G401.6 (cell line): Measurements from ENCODE around the gene P3H2.
A peak's percentile ranks its signal among the peaks of the same experiment; 100 is the strongest.
"Not testable (repeated sequence)": the region's sequence is repeated elsewhere in the genome, so short reads cannot be mapped to it uniquely, and the experiment has no call there.

Experiments
- FAIRE-seq: peaks from 2 replicates; lab custom pipeline; 2012; peaks lifted over from hg19 to GRCh38; lab: Jason Lieb, UNC

Gene P3H2

GRCh38 chr3:189978753-189979152 is 141.9 kb downstream of the P3H2 start:
- no peak for FAIRE-seq

GRCh38 chr3:189977174-189977573 is 143.5 kb downstream of the P3H2 start:
- no peak for FAIRE-seq

- FAIRE-seq: no peak
These were observed 145.2 kb downstream of the P3H2 start for GRCh38 chr3:189975391-189975990.

GRCh38 chr3:189974359-189974758 is 146.3 kb downstream of the P3H2 start:
- FAIRE-seq: no peak

GRCh38 chr3:189967254-189967865 is 153.3 kb downstream of the P3H2 start:
- FAIRE-seq: peak; percentile 98

- FAIRE-seq: no peak
These were observed 153.9 kb downstream of the P3H2 start for GRCh38 chr3:189966843-189967242.

GRCh38 chr3:189964623-189965332 is 155.9 kb downstream of the P3H2 start:
- no peak for FAIRE-seq

- no peak for FAIRE-seq
These were observed 158.2 kb downstream of the P3H2 start for GRCh38 chr3:189962466-189962865.

GRCh38 chr3:189961522-189962161 is 159.1 kb downstream of the P3H2 start:
- FAIRE-seq: peak; percentile 97

- not testable (repeated sequence) for FAIRE-seq
These were observed 159.6 kb downstream of the P3H2 start for GRCh38 chr3:189961086-189961485.

GRCh38 chr3:189954733-189955665 is 165.7 kb downstream of the P3H2 start:
- no peak for FAIRE-seq

GRCh38 chr3:189953551-189953950 is 167.1 kb downstream of the P3H2 start:
- no peak for FAIRE-seq

- no peak for FAIRE-seq
These were observed 168.4 kb downstream of the P3H2 start for GRCh38 chr3:189952272-189952671.

- FAIRE-seq: no peak
These were observed 170.4 kb downstream of the P3H2 start for GRCh38 chr3:189950258-189950657.

GRCh38 chr3:189949580-189949979 is 171.1 kb downstream of the P3H2 start:
- no peak for FAIRE-seq

GRCh38 chr3:189948724-189949045 is 172.0 kb downstream of the P3H2 start:
- FAIRE-seq: no peak

GRCh38 chr3:189947948-189948723 is 172.6 kb downstream of the P3H2 start:
- peak; percentile 89 for FAIRE-seq

GRCh38 chr3:189947068-189947467 is 173.6 kb downstream of the P3H2 start:
- FAIRE-seq: no peak

GRCh38 chr3:189945935-189946709 is 174.6 kb downstream of the P3H2 start:
- no peak for FAIRE-seq

- no peak for FAIRE-seq
These were observed 176.2 kb downstream of the P3H2 start for GRCh38 chr3:189944285-189945145.
